ENCODE data around the gene SLAMF7. TPM values are rescaled to one million over a fixed set of nuclear protein-coding genes. Genes with fewer than 3 reads are reported as not detected.

SLAMF7 gene
- total and polyA plus RNA-seq, 10 of the 15 experiments (the other 5 are each of a cell fraction or from before 2014, with no cell fraction given), result 66.6 to 284 (median 108) TPM

- ChIA-PET POLR2A (interaction anchor here (0.8 to 8.3 kb wide), 14 partner anchors 8 to 213 kb away, joined by 3 to 65 read pairs (median 4); no protein-coding TSS in a partner anchor), SMC1A (ENCODE audit: uncharacterized antibody, unreplicated experiment) (interaction anchor here (0.5 to 15.1 kb wide), 23 partner anchors 8 to 489 kb away, joined by 3 to 447 read pairs (median 5); partner anchors contain the start of genes CD48, ITLN2 and LY9), RAD21 (ENCODE audit: unreplicated experiment) (interaction anchor here (0.6 to 8.3 kb wide), 15 partner anchors 10 to 110 kb away, joined by 3 to 151 read pairs (median 8); partner anchors contain the start of genes CD48 and SLAMF1), CTCF (interaction anchor here (0.6 to 13.0 kb wide), 15 partner anchors 10 to 252 kb away, joined by 3 to 234 read pairs (median 4); no protein-coding TSS in a partner anchor)
- H3K27ac ChIP-seq (ENCODE audit: control insufficient read depth, insufficient read depth), result peak overlapping the region; percentile 78
- H2AFZ ChIP-seq (ENCODE audit: control insufficient read depth, low read depth, low read length), result no peak overlapping the region
- intact Hi-C loops (cut with micrococcal nuclease; ENCODE audit: unreplicated experiment), result no loop called here
- FAIRE-seq (no peak), ATAC-seq (no peak), DNase-seq (ENCODE audit: low read depth, low spot score) (no peak)
- H3K9me3 ChIP-seq (replicated peaks; ENCODE audit: control insufficient read depth, insufficient read depth, low read length), result peaks cover 20% of the 10 kb centered on the region
- H3K4me3 ChIP-seq, result peak overlapping the region; percentile 99; the same call in 1 of the 2 replicates
- H3K4me2 ChIP-seq (ENCODE audit: control insufficient read depth, insufficient read depth), result peak overlapping the region; percentile 73
- WGBS (ENCODE audit: insufficient coverage, insufficient replicate concordance, low lambda C conversion rate, missing lambda C conversion rate), result 78% methylated on average over 2 of the region's 2 CpGs
- no TSS peak for BruUV-seq (replicated peaks)
- no peaks in the 10 kb centered on the region for H4K20me1 ChIP-seq (ENCODE audit: control insufficient read depth, insufficient read depth)
- in situ Hi-C loops (cut with MboI), result no loop called here
- peaks cover 53% of the 10 kb centered on the region for H3K79me2 ChIP-seq (ENCODE audit: control insufficient read depth, insufficient read depth, low read length)
- H3K27me3 ChIP-seq (replicated peaks in 1 of 2; ENCODE audit: control insufficient read depth in 2 of 2, insufficient read depth in 2 of 2, low read length in 1 of 2), result no peaks in the 10 kb centered on the region
- no peak overlapping the region for H3K9ac ChIP-seq (ENCODE audit: control insufficient read depth, insufficient read depth, low read length)
- H3K4me1 ChIP-seq (ENCODE audit: control insufficient read depth, insufficient read depth, low read length), result peaks cover 34% of the 10 kb centered on the region
- no peaks in the 10 kb centered on the region; a peak in 3 of 4 replicates for H3K36me3 ChIP-seq (ENCODE audit: control insufficient read depth in 2 of 2, insufficient read depth in 2 of 2, low read length in 1 of 2)
- TF ChIP-seq ZNF592 (IDR thresholded peaks at IDR 0.05), result no peak
- no peak for TF ChIP-seq ZNF207 (IDR thresholded peaks at IDR 0.05; ENCODE audit: borderline replicate concordance)
- TF ChIP-seq USF1 (IDR thresholded peaks at IDR 0.05; ENCODE audit: borderline replicate concordance, extremely low read length, insufficient read depth, low read depth, low read length), result no peak
- TF ChIP-seq TCF3 (IDR thresholded peaks at IDR 0.05; ENCODE audit: borderline replicate concordance, insufficient read depth, low read depth, low read length), result no peak
- no peak for TF ChIP-seq PAX5 (IDR thresholded peaks at IDR 0.05; ENCODE audit: borderline replicate concordance, low read depth, low read length)
- TF ChIP-seq NR2F1 (conservative IDR thresholded peaks at IDR 0.05), result no peak
- no peak for TF ChIP-seq ZNF217 (IDR thresholded peaks at IDR 0.05)
- no peak for TF ChIP-seq RB1 (IDR thresholded peaks at IDR 0.05; ENCODE audit: borderline replicate concordance)
- no peak for TF ChIP-seq ETV6 (conservative IDR thresholded peaks at IDR 0.05 in 1 of 2, IDR thresholded peaks at IDR 0.05 in 1 of 2; ENCODE audit: borderline replicate concordance in 1 of 2, low read depth in 1 of 2)
- TF ChIP-seq IRF4 (IDR thresholded peaks at IDR 0.05; ENCODE audit: low read depth, low read length), result no peak
- TF ChIP-seq PRDM15 (CRISPR knock-in tag; IDR thresholded peaks at IDR 0.05), result no peak
These were observed 776 bp upstream of the SLAMF7 start for GRCh38 chr1:160738271-160738670.

Measured in GM12878 (cell line).